Epidermal melanocyte (primary cell): Measurements from ENCODE around the gene CARHSP1.
"Not testable (repeated sequence)": the region's sequence is repeated elsewhere in the genome, so short reads cannot be mapped to it uniquely, and the experiment has no call there.

Experiments
- DNase-seq: peaks from one replicate; pipeline ENCODE4 v3.0.0; 2011; ENCODE audit warnings: low spot score; ENCODE audit not compliant: insufficient read length

CARHSP1 gene

DNA sequence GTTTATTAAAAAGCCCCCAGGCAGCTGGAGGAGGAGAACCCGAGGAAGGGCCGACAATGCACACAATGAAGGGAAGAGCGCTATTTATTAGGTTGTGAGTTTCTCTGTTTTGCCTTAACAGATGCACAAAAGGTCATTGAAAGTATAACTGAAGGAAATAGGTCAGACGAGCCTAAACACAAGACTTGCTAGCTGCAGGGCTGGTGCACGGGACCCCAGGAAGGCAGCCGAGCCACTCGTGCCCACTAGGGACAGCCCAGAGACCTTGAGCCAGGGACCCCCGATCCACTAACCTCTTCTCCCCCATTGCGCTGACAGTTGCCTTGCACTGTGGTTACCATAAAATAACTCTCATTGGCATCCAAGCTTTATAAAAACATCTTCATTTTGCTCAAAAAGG, 24.6 kb upstream of the CARHSP1 start:
- no peak for DNase-seq

DNA sequence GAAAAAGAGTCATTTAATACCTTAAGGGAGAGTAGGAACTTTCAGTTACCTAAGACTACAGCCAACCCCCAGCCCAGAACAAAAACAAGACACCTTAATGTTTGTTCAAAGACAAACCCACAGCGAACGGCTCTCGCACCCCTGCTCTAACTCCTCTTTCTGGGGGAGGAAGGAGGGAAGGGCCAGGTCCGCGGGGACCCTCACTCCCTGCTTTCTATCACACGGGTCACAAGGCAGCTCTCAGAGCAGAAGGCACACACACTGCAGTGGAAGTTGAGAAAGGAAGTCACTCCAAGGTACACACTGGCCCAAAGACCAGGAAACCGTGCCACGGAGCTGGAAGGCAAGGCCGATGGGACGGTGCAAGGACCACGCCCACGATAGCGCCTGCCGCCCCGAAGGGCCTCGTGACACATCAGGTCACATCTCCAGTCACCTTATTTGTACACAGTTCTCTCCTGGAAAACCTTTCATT, 23.3 kb upstream of the CARHSP1 start:
- DNase-seq = no peak

DNA sequence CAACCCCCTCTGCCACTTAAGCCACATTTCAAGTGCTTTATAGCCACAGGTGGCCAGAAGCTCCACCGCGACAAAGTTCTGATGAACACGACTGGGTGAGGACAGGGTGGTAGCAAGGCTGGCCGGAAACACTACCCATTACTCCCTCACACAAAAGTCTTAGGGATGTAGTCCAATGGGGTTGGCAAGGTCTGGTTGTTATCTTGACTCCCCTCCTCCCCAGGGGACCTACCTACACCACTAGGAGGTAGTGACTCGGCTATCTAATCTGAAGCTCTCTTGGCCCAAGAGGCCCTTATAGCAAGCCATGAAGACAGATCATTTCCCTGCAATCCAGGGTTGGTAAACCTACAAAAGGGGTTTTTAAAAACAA, 21.7 kb upstream of the CARHSP1 start:
- no peak for DNase-seq

DNA sequence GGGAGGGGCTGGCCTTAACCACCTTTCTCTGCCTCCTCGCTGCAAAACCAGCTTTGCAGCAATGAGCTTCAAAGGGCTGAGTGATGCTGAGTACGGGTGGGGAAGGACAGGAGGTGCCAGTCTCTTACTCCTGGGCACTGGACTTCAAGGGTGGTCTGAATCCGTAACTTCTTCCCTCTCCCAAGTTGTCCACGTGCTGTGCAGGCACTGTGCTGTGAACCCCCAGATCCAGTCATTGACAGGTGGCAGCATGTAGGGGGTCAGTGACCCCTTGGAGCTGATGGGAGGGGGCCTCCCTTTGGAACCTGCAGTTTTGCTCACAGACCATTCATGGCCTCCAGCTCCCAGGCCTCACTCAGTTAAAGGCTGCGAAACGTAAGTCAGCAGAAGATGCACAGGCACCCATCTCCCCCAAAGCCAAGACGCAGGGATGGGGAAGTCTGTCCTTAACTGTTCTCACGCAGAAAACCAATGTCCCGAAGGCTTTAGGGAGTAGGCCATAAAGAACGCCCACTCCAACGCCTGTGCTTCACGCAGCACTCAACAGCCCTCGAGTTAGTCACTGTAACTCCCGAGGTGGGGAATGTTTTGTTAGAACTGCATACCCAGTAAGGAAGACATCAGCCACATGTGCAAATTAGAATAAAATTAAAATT, 21.2 kb upstream of the CARHSP1 start:
- DNase-seq = no peak

DNA sequence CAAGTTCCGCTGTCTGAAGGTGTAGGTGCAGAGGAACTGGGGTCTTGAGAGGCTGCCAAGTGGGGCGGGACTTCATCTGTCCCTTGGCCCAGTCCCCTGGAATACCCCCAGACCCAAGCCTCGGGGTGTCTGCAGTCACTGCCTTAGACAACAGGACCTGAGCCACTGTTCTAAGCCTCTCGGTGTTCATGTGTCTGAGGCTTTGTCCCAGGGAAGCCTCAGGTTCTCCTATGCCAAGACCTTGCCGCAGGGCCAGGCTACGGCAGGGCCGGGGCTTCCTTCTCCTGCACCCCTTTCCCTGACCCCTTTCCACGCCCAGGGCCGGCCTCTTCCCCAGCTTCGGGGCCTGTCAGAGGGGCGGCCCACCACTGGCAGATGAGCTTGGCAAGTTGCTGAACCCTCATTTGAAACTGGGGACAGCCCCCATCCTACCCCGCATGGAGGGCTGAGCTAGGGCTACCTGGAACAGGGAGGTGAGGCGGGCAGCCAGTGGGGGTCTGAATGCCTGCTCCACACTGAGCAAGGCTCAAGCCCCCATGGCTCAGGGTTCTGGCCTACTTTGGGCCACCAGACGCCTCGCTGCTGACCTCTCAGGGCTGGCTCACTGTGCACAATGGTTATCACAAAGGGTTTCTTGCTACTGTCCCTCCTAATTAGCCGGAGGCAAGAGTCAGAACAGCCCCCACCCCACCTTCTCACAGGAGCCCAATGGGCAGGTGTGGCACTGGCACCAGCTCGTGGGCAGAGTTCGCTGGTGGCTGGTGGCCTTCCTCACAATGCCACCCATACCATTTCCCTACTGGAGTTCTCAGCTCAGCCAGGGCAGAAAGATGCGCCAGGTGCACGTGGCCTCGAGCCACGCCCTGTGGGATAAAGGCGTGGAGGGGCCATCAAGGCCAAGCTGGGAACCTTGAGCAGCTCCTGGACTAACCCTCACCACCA, 20.4 kb upstream of the CARHSP1 start:
- DNase-seq = no peak

DNA sequence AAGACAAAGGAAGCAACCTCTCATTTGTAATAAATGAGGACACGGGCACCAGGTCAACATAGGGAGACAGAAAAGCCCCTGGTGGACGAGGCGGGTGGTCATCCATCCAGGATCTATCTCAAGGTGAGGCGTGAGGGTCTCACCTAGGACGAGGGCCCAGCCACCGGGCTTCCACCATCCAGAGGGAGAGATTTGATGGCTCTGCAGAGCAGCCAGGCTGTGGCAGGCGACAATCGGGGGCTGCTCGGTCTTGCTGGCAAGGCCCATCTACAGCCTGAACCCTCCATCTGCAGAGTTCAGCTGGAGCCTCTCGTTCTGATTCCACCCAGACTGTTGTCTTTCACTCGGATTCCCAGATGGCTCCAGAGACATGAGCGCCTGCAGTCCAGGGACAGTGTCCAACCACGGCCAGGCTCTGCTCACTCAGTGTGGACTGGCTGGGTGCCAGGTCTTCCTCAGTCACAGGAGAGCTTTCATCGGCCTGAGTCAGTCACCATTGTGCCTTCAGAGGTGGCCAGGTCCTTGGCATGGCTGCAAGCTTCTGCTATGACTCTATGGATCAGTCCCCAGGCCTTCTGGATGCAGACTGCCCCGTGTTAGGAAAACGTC, 19.2 kb upstream of the CARHSP1 start:
- no peak for DNase-seq

DNA sequence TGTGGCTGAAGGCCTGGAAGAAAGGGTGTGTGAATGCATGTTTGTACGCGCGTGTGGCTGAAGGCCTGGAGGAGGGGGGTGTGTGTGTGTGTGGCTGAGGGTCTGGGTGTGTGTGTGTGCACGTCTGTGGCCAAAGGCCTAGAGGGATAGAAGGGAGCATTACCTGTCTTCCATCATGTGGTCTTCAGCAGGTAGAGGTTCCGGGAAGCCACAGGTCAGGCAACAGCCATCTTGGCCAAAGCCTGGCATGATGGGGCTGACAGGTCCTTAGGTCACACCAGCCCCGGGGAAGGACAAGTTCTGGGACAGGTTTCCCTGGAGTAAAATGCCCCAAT, 18.6 kb upstream of the CARHSP1 start:
- no peak for DNase-seq

DNA sequence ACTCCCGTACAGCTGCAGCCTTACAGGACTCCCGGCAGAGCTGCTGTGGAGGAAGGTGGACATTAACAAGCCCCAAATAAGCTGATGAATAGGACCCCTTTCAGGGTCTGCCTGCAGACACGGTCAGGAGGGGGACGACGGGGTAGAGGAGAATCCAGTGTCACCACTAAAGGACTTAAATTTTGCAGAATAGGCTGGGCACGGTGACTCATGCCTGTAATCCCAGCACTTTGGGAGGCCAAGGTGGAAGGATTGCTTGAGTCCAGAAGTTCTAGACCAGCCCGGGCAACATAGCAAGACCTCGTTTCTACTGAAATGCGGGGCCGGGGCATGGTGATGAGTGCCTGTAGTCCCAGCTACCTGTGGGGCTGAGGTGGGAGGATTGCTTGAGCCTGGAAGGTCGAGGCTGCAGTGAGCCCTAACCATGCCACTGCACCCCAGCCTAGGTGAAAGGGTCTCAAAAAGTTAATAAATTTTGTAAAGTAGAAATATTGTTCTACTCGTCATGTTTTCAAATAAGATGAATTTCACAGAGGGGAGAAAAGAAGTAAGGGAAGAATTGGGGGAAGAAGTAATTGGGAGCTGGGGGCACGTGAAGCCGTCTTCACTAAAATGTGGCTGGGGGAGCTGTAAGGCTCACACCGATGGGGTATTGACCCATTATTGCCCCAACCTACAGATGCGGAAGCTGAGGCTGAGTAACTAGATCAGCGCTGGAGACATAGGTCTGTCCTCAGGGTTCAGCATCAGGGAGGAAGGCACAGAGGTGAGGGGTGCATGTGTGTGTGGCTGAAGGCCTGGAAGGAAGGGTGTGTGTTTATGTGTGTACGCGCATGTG, 18.0 kb upstream of the CARHSP1 start:
- no peak for DNase-seq

DNA sequence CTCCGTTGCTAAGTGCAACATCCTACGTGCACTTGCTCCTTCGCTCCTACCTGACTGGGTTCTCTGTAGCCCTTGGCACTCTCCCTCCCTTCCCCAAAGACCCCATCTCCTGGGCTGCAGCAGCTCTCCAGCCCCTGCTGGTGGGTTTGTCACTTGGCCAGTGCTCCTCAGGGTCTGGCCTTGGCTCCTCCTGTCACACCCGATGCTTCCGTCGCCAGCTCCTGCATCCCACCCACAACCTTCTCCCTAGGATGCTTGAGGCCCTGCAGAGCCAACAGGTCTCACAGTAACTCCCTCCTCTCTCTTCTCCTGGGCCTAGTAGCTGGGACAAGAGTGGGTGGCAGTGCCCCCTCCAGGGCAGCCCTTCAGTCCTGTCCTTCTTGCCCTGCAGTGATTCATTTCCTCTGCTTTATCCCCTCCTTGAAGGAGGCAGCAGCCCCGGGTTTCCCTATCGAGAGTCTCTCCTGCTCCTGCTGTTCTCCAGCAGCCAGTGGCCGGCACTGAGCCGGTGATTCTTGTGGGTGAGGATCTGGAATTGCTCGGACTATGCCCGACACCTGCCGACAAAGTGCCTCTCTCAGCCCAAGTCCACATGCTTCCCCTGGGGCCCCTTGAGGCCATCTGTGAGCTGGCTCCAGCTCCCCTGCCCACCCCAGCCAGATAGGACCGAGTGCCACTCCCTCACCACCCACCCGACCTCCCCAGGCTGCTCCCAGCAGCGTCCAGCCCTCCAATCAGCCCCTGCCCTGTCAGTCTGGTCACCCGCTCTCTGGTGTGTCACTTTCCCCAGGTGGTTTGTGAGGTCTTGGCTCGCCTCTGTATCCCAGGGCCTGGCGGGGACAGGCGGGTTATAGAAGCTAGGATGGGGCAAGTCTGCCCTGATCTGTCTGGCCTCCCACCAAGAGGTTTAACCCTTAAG, 17.1 kb upstream of the CARHSP1 start:
- DNase-seq = no peak

DNA sequence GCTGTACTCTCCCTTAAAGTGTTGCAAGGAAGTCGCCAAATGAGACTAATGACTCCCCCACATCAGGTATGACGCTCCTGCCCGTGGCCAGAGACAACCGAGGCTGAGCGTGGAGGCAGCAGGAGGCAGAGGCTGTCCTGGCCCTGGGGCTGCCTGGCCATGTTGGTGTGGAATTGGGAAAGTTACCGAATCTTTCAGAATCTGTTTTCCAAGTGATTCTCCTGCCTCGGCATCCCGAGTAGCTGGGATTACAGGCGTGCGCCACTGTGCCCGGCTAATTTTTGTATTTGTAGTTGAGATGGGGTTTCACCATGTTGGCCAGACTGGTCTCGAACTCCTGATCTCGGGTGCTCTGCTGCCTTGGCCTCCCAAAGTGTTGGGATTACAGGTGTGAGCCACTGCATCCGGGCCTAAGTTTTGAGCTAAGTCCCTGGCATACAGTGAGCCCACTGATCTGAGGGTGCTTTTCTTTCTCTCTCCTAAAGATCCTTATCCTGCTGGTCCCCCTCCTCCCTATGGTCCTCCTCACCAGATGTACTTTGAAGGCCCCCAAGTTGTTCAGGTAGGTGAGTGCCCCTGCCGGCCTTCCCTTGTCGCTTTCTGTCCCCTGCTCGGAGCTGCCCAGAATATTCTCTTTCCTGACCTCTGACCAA, 14.0 kb upstream of the CARHSP1 start:
- no peak for DNase-seq

DNA sequence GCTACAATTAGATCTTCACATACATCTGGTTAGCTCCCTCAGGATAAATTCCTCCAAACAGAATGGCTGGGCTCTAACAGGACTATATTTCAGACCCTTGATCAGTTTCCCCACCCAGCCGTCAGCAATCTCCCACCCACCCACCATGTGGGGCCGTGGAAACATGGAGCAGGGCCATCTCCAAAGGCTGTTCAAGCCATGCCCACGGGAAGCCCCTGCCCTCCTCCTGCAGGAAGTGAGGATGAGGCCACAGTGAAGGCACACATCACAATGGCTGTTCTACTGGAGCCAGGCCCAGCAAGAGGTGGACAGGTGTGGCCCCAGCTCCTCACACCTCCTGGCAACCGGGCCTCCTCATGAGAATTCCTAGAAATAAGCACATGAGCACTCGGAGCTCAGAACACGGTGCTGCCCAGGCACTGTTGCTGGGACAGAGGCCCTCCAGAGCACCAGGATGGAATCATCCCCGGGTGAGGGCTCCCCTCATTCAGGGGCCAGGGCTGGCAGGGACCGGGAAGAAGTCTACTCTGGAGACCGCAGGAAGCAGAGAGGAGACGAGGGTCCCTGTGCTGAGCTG, 13.3 kb upstream of the CARHSP1 start, which contains the start of gene LITAFD:
TSS of gene LITAFD (plus strand) at position 311 of the 577 bp plus-strand sequence. CDS start 2,005 bp downstream, outside the sequence.
- no peak for DNase-seq

DNA sequence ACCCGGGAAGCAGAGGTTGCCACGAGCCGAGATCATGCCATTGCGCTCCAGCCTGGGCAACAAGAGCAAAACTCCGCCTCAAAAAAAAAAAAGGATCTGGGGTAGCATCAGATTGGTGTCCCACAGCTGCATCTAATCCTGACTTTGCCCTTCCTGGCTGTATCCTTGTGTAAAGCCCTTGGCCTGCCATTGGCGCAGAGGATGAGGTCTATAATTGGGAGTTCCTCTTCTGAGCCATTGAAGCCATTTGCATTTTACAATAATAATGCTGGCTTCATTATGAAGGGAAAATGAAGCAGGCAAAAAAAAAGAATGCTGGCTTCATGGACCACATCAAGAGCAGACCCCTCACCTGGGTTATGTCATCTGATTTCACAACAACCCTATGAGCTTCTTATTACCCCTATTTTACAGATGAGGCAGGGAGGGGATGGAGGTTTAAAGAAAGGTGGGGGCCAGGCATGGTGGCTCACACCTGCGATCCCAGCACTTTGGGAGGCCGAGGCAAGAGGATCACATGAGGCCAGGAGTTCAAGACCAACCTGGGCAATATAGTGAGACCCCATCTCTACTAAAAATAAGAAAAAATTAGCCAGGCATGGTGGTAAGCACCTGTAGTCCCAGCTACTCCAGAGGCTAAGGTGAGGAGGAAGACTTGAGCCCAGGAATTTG, 12.2 kb upstream of the CARHSP1 start:
- no peak for DNase-seq

DNA sequence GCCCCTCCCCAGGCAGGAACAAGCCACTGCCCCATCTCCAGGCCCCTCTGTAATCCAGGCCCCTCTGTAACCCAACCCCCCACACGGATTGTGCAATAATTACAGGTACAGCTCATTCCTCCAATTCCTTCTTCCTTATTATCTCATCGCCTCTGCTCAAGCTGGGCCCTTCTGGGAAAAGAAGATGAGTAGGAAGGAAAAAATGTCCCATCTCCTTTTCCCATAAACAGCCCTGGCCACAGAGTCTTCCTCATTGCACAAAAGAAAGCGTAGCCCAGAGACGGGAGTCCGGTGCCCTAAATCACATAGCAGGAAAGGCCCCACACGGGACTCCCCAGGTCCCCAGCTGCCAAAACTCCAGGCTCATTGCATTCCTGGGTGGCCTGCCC, 9.7 kb upstream of the CARHSP1 start:
- DNase-seq = no peak

DNA sequence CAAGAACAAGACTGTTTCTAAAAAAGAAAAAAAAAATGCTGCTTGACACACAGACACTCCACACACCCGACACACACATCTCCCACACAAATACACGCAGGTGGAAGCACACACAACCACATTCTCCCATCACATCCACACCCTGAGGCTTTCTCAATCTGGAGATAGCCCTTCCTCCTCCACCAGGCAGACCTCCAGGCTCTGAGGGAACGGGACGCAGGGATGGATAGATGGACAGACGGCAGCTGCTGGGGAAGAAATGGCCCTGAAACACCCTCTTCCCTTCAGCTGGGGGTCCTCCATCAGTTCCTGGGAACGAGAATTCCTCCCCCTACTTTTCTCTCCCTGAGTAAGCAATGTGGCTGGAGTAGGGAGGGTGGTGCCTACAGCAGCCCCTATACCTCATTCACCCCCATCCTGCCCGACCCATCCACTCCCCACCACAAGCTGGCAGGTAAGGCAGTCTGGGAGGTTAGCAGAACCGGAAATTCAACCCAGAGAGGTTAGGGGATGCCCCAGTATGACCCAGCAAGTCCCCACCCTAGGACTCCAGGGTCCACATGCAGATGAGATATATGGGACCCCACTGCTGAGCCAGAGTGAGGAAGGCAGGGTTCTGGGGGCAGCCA, 9.2 kb upstream of the CARHSP1 start:
- DNase-seq = no peak

DNA sequence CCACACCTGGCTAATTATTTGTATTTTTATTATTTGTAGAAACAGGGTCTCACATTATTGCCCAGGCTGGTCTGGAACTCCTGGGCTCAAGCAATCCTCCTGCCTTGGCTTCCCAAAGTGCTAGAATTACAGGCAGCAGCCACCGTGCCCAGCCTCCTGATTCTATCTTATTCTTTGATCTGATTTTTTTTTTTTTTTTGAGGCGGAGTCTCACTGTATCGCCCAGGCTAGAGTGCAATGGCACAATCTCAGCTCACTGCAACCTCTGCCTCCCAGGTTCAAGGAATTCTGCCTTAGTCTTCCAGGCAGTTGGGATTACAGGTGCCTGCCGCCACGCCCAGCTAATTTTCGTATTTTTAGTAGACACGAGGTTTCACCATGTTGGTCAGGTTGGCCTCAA, 6.5 kb upstream of the CARHSP1 start:
- not testable (repeated sequence) for DNase-seq

DNA sequence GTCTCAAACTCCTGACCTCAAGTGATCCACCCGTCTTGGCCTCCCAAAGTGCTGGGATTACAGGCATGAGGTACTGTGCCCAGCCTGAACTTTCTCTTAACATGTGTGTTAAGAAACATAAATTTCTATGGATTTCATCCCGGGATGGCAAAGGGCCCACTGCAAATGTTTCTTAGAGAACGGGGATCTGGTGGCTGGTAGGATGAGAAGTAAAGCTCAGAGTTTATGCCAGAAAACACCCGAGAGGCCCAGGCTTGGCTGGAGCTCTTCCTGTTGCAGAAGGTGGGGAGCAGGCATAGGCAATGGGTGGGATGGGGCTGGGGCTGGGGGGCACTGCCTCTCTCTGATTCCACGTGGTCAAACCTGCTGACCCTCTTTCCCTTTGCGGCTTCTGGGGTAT, 5.6 kb upstream of the CARHSP1 start:
- no peak for DNase-seq

DNA sequence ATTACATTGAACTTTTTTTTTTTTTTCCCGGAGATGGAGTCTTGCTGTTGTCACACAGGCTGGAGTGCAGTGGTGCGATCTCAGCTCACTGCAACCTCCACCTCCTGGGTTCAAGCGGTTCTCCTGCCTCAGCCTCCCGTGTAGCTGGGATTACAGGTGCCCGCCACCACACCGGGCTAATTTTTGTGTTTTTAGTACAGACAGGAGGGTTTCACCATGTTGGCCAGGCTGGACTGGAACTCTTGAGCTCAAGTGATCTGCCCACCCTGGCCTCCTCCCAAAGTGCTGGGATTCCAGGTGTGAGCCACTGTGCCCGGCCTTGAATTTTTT, 5.0 kb upstream of the CARHSP1 start:
- not testable (repeated sequence) for DNase-seq
